Measurements from ENCODE around the gene CENPC.

The CENPC gene

DNA sequence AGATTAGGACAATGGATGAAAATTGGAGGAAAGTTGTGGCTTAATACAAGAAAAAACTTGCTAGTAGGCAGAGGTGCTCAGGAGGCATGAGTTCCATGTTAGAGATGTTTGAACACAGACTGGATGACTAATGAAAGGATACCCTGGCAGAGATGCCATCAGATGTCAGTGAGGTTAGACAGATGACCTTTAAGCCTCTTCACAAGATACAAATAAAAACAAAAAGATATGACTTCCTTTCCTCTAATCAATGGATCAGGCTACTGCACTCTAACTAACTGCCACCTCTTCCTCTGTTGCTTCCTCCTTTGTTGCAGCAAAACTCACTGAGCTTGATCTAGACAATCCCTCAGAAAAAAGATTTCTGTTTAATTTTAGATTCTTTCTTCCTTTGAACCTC is 27.9 kb upstream of the CENPC start:
- TF ChIP-seq CTCF (IDR thresholded peaks at IDR 0.05): no peak
- peaks cover 8 to 10% of the 10 kb centered on the region in 2 experiments for H3K4me1 ChIP-seq (ENCODE audit: control insufficient read depth in 1 of 2, insufficient read depth in 1 of 2, low read depth in 1 of 2, low read length in 1 of 2)
- H3K36me3 ChIP-seq: no peaks in the 10 kb centered on the region
- no peaks in the 10 kb centered on the region for H3K9me3 ChIP-seq
- no peak overlapping the region for H3K27ac ChIP-seq
- H3K27me3 ChIP-seq: no peaks in the 10 kb centered on the region
- no peak overlapping the region for H3K4me3 ChIP-seq (ENCODE audit: low read depth in 1 of 2, low read length in 1 of 2)

- peaks cover 8 to 10% of the 10 kb centered on the region in 2 experiments for H3K4me1 ChIP-seq (ENCODE audit: control insufficient read depth in 1 of 2, insufficient read depth in 1 of 2, low read depth in 1 of 2, low read length in 1 of 2)
- no peak overlapping the region for H3K4me3 ChIP-seq (ENCODE audit: low read depth in 1 of 2, low read length in 1 of 2)
- no peaks in the 10 kb centered on the region for H3K27me3 ChIP-seq
- H3K36me3 ChIP-seq: no peaks in the 10 kb centered on the region
- H3K9me3 ChIP-seq: no peaks in the 10 kb centered on the region
- no peak for TF ChIP-seq CTCF (IDR thresholded peaks at IDR 0.05)
- H3K27ac ChIP-seq: no peak overlapping the region
Measured at GRCh38 chr4:67571975-67572374, 26.7 kb upstream of the CENPC start.

- Histone ChIP-seq H3K4me1 (ENCODE audit: control insufficient read depth in 1 of 2, insufficient read depth in 1 of 2, low read depth in 1 of 2, low read length in 1 of 2) (peaks cover 5 to 6% of the 10 kb centered on the region in 2 experiments), H3K4me3 (ENCODE audit: low read depth in 1 of 2, low read length in 1 of 2) (no peak overlapping the region), H3K36me3 (no peaks in the 10 kb centered on the region), H3K27ac (no peak overlapping the region), H3K27me3 (no peaks in the 10 kb centered on the region), H3K9me3 (no peaks in the 10 kb centered on the region)
- no peak for TF ChIP-seq CTCF (IDR thresholded peaks at IDR 0.05)
Measured at GRCh38 chr4:67570537-67570936, 25.2 kb upstream of the CENPC start.

DNA sequence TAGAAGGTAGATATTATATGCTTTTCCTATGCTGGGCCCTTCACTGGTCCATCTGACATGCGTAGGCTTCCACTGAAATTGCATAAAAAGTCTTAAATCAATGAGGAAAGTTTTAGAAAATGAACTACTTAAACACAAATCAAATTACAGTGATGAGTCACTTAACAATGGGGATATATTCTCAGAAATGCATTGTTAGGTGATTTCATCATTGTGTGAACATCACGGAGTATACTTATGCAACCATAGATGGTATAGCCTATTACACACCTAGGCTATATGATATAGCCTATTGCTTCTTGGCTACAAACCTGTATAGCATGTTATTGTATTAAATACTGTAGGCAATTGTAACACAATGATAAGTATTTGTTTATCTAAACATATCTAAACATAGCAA is 23.5 kb upstream of the CENPC start:
- Histone ChIP-seq H3K4me1 (ENCODE audit: control insufficient read depth in 1 of 2, insufficient read depth in 1 of 2, low read depth in 1 of 2, low read length in 1 of 2) (no peaks in the 10 kb centered on the region), H3K36me3 (no peaks in the 10 kb centered on the region)

DNA sequence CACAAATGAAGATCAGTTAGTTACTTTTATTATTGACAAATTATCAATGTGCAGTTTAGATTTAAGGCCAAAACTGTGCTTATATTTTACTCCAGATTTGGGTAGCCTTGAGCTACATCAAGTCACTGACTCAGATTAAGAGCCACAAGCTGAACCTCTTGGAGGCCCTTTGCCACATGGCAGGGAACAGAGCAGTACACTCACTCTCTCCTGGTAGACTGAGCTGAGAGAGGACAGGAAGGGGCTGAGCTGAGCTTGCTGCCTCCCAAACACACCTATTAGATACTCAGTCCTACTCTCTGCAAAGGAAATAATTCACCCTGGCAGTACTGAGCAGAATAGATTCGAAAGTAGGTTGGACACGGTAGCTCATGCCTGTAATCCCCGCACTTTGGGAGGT is 21.0 kb upstream of the CENPC start:
- Histone ChIP-seq H3K27me3 (no peaks in the 10 kb centered on the region), H3K4me1 (ENCODE audit: control insufficient read depth in 1 of 2, insufficient read depth in 1 of 2, low read depth in 1 of 2, low read length in 1 of 2) (no peaks in the 10 kb centered on the region), H3K9me3 (no peaks in the 10 kb centered on the region), H3K36me3 (no peaks in the 10 kb centered on the region), H3K27ac (no peak overlapping the region), H3K4me3 (ENCODE audit: low read depth in 1 of 2, low read length in 1 of 2) (no peak overlapping the region)
- no peak for TF ChIP-seq CTCF (IDR thresholded peaks at IDR 0.05)

More for the DNA sequence above, 23.5 kb upstream of the CENPC start:
- H3K27me3 ChIP-seq: no peaks in the 10 kb centered on the region
- H3K4me3 ChIP-seq (ENCODE audit: low read depth in 1 of 2, low read length in 1 of 2): no peak overlapping the region
- no peak overlapping the region for H3K27ac ChIP-seq
- no peaks in the 10 kb centered on the region for H3K9me3 ChIP-seq
- no peak for TF ChIP-seq CTCF (IDR thresholded peaks at IDR 0.05)

- Histone ChIP-seq H3K36me3 (no peaks in the 10 kb centered on the region), H3K27ac (no peak overlapping the region), H3K4me3 (ENCODE audit: low read depth in 1 of 2, low read length in 1 of 2) (no peak overlapping the region), H3K9me3 (no peaks in the 10 kb centered on the region), H3K4me1 (ENCODE audit: control insufficient read depth in 1 of 2, insufficient read depth in 1 of 2, low read depth in 1 of 2, low read length in 1 of 2) (peaks cover 0 to under 1% of the 10 kb centered on the region in 2 experiments), H3K27me3 (no peaks in the 10 kb centered on the region)
- no peak for TF ChIP-seq CTCF (IDR thresholded peaks at IDR 0.05)
Measured at GRCh38 chr4:67565284-67565683, 20.0 kb upstream of the CENPC start.
